ENCODE measurements around the gene TCERG1L.

DNA sequence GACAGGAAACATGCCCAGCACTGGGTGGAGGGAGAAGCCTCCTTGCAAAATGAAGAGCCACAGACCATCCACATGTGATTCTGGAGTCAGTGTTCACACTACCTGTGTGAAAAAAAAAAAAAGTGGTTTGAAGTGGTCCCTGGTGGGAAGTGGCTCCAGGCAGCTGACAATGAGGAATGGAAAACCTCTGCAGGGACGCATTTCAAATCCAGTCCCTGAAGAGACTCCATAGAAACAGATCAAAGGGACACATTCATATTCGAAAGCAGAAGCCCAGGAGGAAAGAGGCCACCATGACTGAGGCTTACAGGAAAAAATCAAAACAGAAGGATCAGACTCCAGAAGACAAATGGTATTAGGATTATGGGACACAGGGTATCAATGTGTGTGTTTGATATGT, 11.5 kb upstream of the TCERG1L start:
- no peak for TF ChIP-seq POLR2AphosphoS5 (IDR thresholded peaks at IDR 0.05; ENCODE audit: low read depth, low read length)
- no peak for TF ChIP-seq POLR2A (IDR thresholded peaks at IDR 0.05; ENCODE audit: low read depth, low read length)
